DND-41 (cell line): ENCODE results near the gene HINT3.
"Not testable (repeated sequence)": the region's sequence is repeated elsewhere in the genome, so short reads cannot be mapped to it uniquely, and the experiment has no call there.

Experiments
- ATAC-seq: fragments of 200-7000 bp; cut with Tn5 transposase; 3 replicates; pipeline ENCODE4 v1.9.1; 2021; ENCODE audit warnings: low read depth; ENCODE audit not compliant: insufficient read depth
- DNase-seq: peaks from one replicate; pipeline ENCODE4 v3.0.0-alpha.2; 2020
- H2AFZ ChIP-seq: 2 replicates; pipeline ENCODE4 v1.6.0; 2012; ENCODE audit warnings: low read depth, low read length
- H3K27ac ChIP-seq: 2 replicates; pipeline ENCODE4 v1.5.1; 2012; ENCODE audit warnings: low read length, inconsistent platforms
- H3K27me3 ChIP-seq: fragments of 200-600 bp; sonication (generic); 2 replicates; pipeline ENCODE4 v1.6.0; 2012; ENCODE audit warnings: low read length, mild to moderate bottlenecking, inconsistent platforms; ENCODE audit not compliant: insufficient read depth, poor library complexity
- H3K36me3 ChIP-seq: 2 replicates; pipeline ENCODE4 v1.5.1; 2012; ENCODE audit warnings: low read length, inconsistent platforms; ENCODE audit not compliant: insufficient read depth
- H3K4me1 ChIP-seq: 2 replicates; pipeline ENCODE4 v1.5.1; 2012; ENCODE audit warnings: mild to moderate bottlenecking, low read length; ENCODE audit not compliant: insufficient read depth
- H3K4me2 ChIP-seq: 2 replicates; pipeline ENCODE4 v1.6.0; 2012; ENCODE audit warnings: mild to moderate bottlenecking, moderate library complexity, low read length, inconsistent platforms; ENCODE audit not compliant: insufficient read depth
- H3K4me3 ChIP-seq, 2 experiments: fragments of 200-600 bp in 1 of 2; shearing (Covaris generic) in 1 of 2; 2 replicates each; pipeline ENCODE4 v1.5.1; 2012 to 2016; ENCODE audit warnings: inconsistent platforms in 2 of 2, low read length in 2 of 2, mild to moderate bottlenecking in 2 of 2, low read depth in 1 of 2, moderate library complexity in 1 of 2
- H3K79me2 ChIP-seq: 2 replicates; pipeline ENCODE4 v1.6.0; 2012; ENCODE audit warnings: low read length, inconsistent platforms; ENCODE audit not compliant: insufficient read depth
- H3K9ac ChIP-seq: 2 replicates; pipeline ENCODE4 v1.6.0; 2012; ENCODE audit warnings: low read depth, mild to moderate bottlenecking, inconsistent platforms, low read length, moderate library complexity
- H3K9me3 ChIP-seq: 2 replicates; pipeline ENCODE4 v1.5.1; 2012; ENCODE audit warnings: low read length, moderate library complexity, mild to moderate bottlenecking, inconsistent platforms; ENCODE audit not compliant: insufficient read depth, severe bottlenecking
- H4K20me1 ChIP-seq: 2 replicates; pipeline ENCODE4 v1.6.0; 2012; ENCODE audit warnings: low read length; ENCODE audit not compliant: insufficient read depth
- EZH2 ChIP-seq: IDR thresholded peaks from 3 replicates; pipeline ENCODE4 v1.6.1; 2012; ENCODE audit warnings: borderline replicate concordance, low read depth, mild to moderate bottlenecking, moderate library complexity, low read length, inconsistent platforms; ENCODE audit not compliant: severe bottlenecking
- TF ChIP-seq, protein P1 (sequence below): IDR thresholded peaks from 2 replicates; pipeline ENCODE4 v1.5.1; 2012; ENCODE audit warnings: borderline replicate concordance, low read length, moderate library complexity, mild to moderate bottlenecking; ENCODE audit not compliant: poor library complexity, severe bottlenecking; ENCODE audit errors: extremely low read depth

HINT3 gene

GRCh38 chr6:126015863-126016262, 59.3 kb downstream of the HINT3 start:
- Histone ChIP-seq H3K4me2 (no peak overlapping the region), H3K9ac (no peak overlapping the region), H4K20me1 (no peaks in the 10 kb centered on the region), H3K4me1 (no peaks in the 10 kb centered on the region), H3K79me2 (no peaks in the 10 kb centered on the region), H3K27me3 (no peaks in the 10 kb centered on the region), H3K27ac (no peak overlapping the region), H3K9me3 (no peaks in the 10 kb centered on the region), H2AFZ (no peak overlapping the region), H3K4me3 (no peak overlapping the region), H3K36me3 (peaks cover 37% of the 10 kb centered on the region)
- TF ChIP-seq, protein P1, sequence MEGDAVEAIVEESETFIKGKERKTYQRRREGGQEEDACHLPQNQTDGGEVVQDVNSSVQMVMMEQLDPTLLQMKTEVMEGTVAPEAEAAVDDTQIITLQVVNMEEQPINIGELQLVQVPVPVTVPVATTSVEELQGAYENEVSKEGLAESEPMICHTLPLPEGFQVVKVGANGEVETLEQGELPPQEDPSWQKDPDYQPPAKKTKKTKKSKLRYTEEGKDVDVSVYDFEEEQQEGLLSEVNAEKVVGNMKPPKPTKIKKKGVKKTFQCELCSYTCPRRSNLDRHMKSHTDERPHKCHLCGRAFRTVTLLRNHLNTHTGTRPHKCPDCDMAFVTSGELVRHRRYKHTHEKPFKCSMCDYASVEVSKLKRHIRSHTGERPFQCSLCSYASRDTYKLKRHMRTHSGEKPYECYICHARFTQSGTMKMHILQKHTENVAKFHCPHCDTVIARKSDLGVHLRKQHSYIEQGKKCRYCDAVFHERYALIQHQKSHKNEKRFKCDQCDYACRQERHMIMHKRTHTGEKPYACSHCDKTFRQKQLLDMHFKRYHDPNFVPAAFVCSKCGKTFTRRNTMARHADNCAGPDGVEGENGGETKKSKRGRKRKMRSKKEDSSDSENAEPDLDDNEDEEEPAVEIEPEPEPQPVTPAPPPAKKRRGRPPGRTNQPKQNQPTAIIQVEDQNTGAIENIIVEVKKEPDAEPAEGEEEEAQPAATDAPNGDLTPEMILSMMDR, result no peak
- TF ChIP-seq EZH2, result no peak
- ATAC-seq (no peak), DNase-seq (no peak)

GRCh38 chr6:126016591-126016990, 60.0 kb downstream of the HINT3 start:
- ATAC-seq (no peak), DNase-seq (no peak)
- H3K9me3 ChIP-seq, result no peaks in the 10 kb centered on the region
- TF ChIP-seq, protein P1, result no peak
- TF ChIP-seq EZH2, result no peak
- no peak overlapping the region for H2AFZ ChIP-seq
- no peak overlapping the region for H3K27ac ChIP-seq
- H3K79me2 ChIP-seq, result no peaks in the 10 kb centered on the region
- H3K4me2 ChIP-seq, result no peak overlapping the region
- peaks cover 38% of the 10 kb centered on the region for H3K36me3 ChIP-seq
- H3K9ac ChIP-seq, result no peak overlapping the region
- H3K27me3 ChIP-seq, result no peaks in the 10 kb centered on the region
- H3K4me3 ChIP-seq, result no peak overlapping the region
- H3K4me1 ChIP-seq, result no peaks in the 10 kb centered on the region
- no peaks in the 10 kb centered on the region for H4K20me1 ChIP-seq

DNA sequence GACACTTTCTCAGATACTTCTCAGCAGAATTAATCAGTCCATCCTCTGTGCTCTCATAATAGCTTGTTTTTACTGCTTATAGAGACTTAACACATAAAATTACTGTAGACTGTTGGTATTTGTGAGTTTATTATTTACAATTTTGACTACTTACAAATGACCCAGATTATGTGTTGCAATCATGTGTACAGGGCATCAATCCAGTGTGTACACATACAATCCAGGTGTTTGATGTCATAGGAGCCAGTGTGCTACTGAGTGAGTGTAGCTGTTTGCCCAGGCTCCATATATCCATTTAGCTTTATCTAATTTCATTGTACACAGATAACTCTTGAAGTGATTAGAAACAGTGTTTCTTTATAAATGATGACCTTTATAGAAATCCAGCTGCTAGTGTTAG, 61.1 kb downstream of the HINT3 start:
- no peak overlapping the region for H3K4me3 ChIP-seq
- H3K36me3 ChIP-seq, result peaks cover 30% of the 10 kb centered on the region
- no peak overlapping the region for H3K27ac ChIP-seq
- H2AFZ ChIP-seq, result no peak overlapping the region
- H3K27me3 ChIP-seq, result no peaks in the 10 kb centered on the region
- no peak overlapping the region for H3K9ac ChIP-seq
- no peak overlapping the region for H3K4me2 ChIP-seq
- TF ChIP-seq, protein P1, result no peak
- no peak for TF ChIP-seq EZH2
- no peaks in the 10 kb centered on the region for H3K4me1 ChIP-seq
- H4K20me1 ChIP-seq, result no peaks in the 10 kb centered on the region
- ATAC-seq, result no peak
- DNase-seq, result no peak
- H3K79me2 ChIP-seq, result no peaks in the 10 kb centered on the region
- no peaks in the 10 kb centered on the region for H3K9me3 ChIP-seq

DNA sequence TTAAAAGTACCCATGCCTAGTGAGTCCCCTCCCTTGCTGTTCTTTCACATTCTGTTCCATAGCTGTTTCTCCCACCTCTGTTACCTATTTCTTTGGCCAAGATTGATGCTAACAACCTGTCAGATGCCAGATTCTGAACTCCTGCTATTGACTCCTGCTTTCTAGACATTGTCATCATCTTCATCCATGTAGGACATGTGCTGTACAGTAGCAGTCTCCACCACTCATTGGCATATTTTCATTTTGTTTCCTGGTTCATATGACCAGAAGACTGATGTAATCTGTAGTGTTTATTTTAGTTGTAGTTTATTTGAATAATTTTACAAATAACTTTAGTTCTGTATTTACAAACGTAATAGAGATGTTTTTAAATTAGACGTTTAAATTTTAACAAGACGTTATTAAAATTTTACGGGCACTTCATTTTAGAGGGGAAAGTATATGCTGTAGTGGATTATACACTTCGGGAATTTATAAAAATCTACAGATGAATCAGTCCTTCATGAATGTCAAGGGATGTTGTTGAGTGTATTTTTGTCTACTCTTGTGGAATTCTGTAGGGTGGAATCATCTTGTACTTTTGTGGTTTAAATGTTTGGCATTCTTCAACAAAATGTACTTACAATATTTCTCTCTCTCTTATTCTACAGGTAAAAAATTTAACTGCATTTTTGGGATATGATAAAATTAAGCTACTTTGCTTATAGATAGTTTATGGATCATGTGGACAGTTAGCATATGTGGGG, 63.9 kb downstream of the HINT3 start:
- H3K27ac ChIP-seq, result no peak overlapping the region
- H3K9ac ChIP-seq, result no peak overlapping the region
- no peaks in the 10 kb centered on the region for H4K20me1 ChIP-seq
- no peak overlapping the region for H3K4me2 ChIP-seq
- H3K79me2 ChIP-seq, result no peaks in the 10 kb centered on the region
- no peak overlapping the region for H3K4me3 ChIP-seq
- peaks cover 28% of the 10 kb centered on the region for H3K36me3 ChIP-seq
- DNase-seq, result no peak
- no peaks in the 10 kb centered on the region for H3K9me3 ChIP-seq
- no peak for ATAC-seq
- H3K4me1 ChIP-seq, result no peaks in the 10 kb centered on the region
- H3K27me3 ChIP-seq, result no peaks in the 10 kb centered on the region
- TF ChIP-seq, protein P1, result no peak
- TF ChIP-seq EZH2, result no peak
- no peak overlapping the region for H2AFZ ChIP-seq

DNA sequence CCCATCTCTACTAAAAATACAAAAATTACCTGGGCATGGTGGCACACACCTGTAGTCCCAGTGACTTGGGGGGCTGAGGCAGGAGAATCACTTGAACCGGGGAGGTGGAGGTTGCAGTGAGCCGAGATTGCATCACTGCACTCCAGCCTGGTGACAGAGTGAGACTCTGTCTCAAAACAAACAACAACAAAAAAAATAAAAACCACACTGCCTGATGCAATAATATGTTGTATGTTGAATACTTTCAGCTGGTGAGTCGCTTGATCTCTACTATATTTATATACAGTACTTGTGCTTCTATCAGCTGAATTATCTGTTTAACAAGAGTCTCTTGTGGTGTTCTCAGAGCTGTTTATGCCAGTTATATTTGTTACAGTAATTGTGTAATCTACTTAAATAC, 66.9 kb downstream of the HINT3 start:
- H3K36me3 ChIP-seq, result peaks cover 22% of the 10 kb centered on the region
- not testable (repeated sequence) for DNase-seq, H3K9ac ChIP-seq

More for the DNA sequence above, 66.9 kb downstream of the HINT3 start:
- not testable (repeated sequence) for H2AFZ ChIP-seq, H3K4me3 ChIP-seq, H3K4me1 ChIP-seq, H3K4me2 ChIP-seq, H3K27ac ChIP-seq, H3K27me3 ChIP-seq, H4K20me1 ChIP-seq, H3K79me2 ChIP-seq, H3K9me3 ChIP-seq, ATAC-seq
